Measurements from ENCODE around the gene PCAT6. TPM values are rescaled to one million over a fixed set of nuclear protein-coding genes. Genes with fewer than 3 reads are reported as not detected.

Gene PCAT6
- total and polyA plus RNA-seq, 4 experiments from 2014 or later: 1.0 TPM; not detected in 3

GRCh38 chr1:202834771-202835547 lies 24.2 kb downstream of the PCAT6 start:
- POLR2A ChIA-PET (ENCODE audit: partially characterized antibody): interaction anchor here (0.7 to 1.1 kb wide), 4 partner anchors 18 to 54 kb away, joined by 3 read pairs; partner anchors contain the start of genes KDM5B and RABIF
- Mint-ChIP-seq H3K27me3 (no peaks in the 10 kb centered on the region), H3K4me1 (peaks cover 24 to 40% (median 33%) of the 10 kb centered on the region in 4 donors), H3K9me3 (peaks cover 0 to 1% (median 0%) of the 10 kb centered on the region in 8 donors), H3K4me3 (peak overlapping the region in 7 of 8 donors; percentile 6 to 61 (median 51)), H3K36me3 (no peaks in the 10 kb centered on the region), H3K27ac (peak overlapping the region in 6 of 7 donors; percentile 47 to 89 (median 82))
- CTCF ChIA-PET (ENCODE audit: partially characterized antibody): interaction anchor here (0.8 kb wide), 1 partner anchor 15 kb away, joined by 3 read pairs; no protein-coding TSS in a partner anchor
- H3K4me1 ChIP-seq (ENCODE audit: insufficient read depth, low read length): peaks cover 35% of the 10 kb centered on the region
- H3K36me3 ChIP-seq (ENCODE audit: insufficient read depth, low read length): no peaks in the 10 kb centered on the region
- H3K27me3 ChIP-seq (ENCODE audit: insufficient read depth, low read length): no peaks in the 10 kb centered on the region
- H3K27ac ChIP-seq (ENCODE audit: low read depth, low read length): no peak overlapping the region
- H3K9me3 ChIP-seq (ENCODE audit: control insufficient read depth in 1 of 2, low read length in 2 of 2): no peaks in the 10 kb centered on the region
- no peak overlapping the region for H3K4me3 ChIP-seq (ENCODE audit: low read length in 2 of 2)
- intact Hi-C loops (cut with micrococcal nuclease): no loop called here
- no peak for DNase-seq

- peaks cover 24 to 40% (median 33%) of the 10 kb centered on the region in 4 donors for H3K4me1 Mint-ChIP-seq
- H3K4me3 Mint-ChIP-seq: peak overlapping the region in 7 of 8 donors; percentile 6 to 72 (median 59)
- H3K27ac Mint-ChIP-seq: peak overlapping the region; percentile 17 to 89 (median 75)
- Histone ChIP-seq H3K27me3 (ENCODE audit: insufficient read depth, low read length) (no peaks in the 10 kb centered on the region), H3K36me3 (ENCODE audit: insufficient read depth, low read length) (no peaks in the 10 kb centered on the region), H3K4me3 (ENCODE audit: low read length in 2 of 2) (no peak overlapping the region), H3K4me1 (ENCODE audit: insufficient read depth, low read length) (peaks cover 35% of the 10 kb centered on the region), H3K9me3 (ENCODE audit: control insufficient read depth in 1 of 2, low read length in 2 of 2) (no peaks in the 10 kb centered on the region), H3K27ac (ENCODE audit: low read depth, low read length) (no peak overlapping the region)
- H3K36me3 Mint-ChIP-seq: no peaks in the 10 kb centered on the region
- peaks cover 0 to 1% (median 0%) of the 10 kb centered on the region in 8 donors for H3K9me3 Mint-ChIP-seq
- intact Hi-C loops (cut with micrococcal nuclease): no loop called here
- ChIA-PET CTCF (ENCODE audit: partially characterized antibody) (interaction anchor here (0.8 to 1.3 kb wide), 3 partner anchors 14 to 204 kb away, joined by 3 to 4 read pairs (median 3); no protein-coding TSS in a partner anchor), POLR2A (ENCODE audit: partially characterized antibody) (interaction anchor here (0.9 to 1.9 kb wide), 5 partner anchors 17 to 172 kb away, joined by 3 to 5 read pairs (median 3); partner anchors contain the start of genes KDM5B, RABIF and TMEM183A)
- no peaks in the 10 kb centered on the region for H3K27me3 Mint-ChIP-seq
- DNase-seq: peak; percentile 29 to 57 (median 44)
These were observed 24.9 kb downstream of the PCAT6 start for GRCh38 chr1:202835548-202836072.

GRCh38 chr1:202836623-202837403 lies 26.1 kb downstream of the PCAT6 start:
- Histone ChIP-seq H3K4me3 (ENCODE audit: low read length in 2 of 2) (peak overlapping the region in 1 of 2 donors; percentile 7), H3K9me3 (ENCODE audit: control insufficient read depth in 1 of 2, low read length in 2 of 2) (no peaks in the 10 kb centered on the region), H3K27ac (ENCODE audit: low read depth, low read length) (no peak overlapping the region), H3K4me1 (ENCODE audit: insufficient read depth, low read length) (peaks cover 35% of the 10 kb centered on the region), H3K27me3 (ENCODE audit: insufficient read depth, low read length) (no peaks in the 10 kb centered on the region), H3K36me3 (ENCODE audit: insufficient read depth, low read length) (no peaks in the 10 kb centered on the region)
- Mint-ChIP-seq H3K36me3 (no peaks in the 10 kb centered on the region), H3K27me3 (no peaks in the 10 kb centered on the region), H3K4me3 (peak overlapping the region in 6 of 8 donors; percentile 52 to 78 (median 58)), H3K9me3 (peaks cover 0 to 1% (median 0%) of the 10 kb centered on the region in 8 donors), H3K27ac (peak overlapping the region in 6 of 7 donors; percentile 29 to 94 (median 68)), H3K4me1 (peaks cover 24 to 40% (median 33%) of the 10 kb centered on the region in 4 donors)
- intact Hi-C loops (cut with micrococcal nuclease): no loop called here
- ChIA-PET CTCF (ENCODE audit: partially characterized antibody) (interaction anchor here (1.3 kb wide), 1 partner anchor 107 kb away, joined by 4 read pairs; no protein-coding TSS in a partner anchor), POLR2A (ENCODE audit: partially characterized antibody) (interaction anchor here (0.9 to 1.9 kb wide), 3 partner anchors 29 to 170 kb away, joined by 3 to 5 read pairs (median 3); partner anchors contain the start of genes KDM5B, RABIF and TMEM183A)
- no peak for DNase-seq

GRCh38 chr1:202837746-202838262 lies 27.1 kb downstream of the PCAT6 start:
- no peak overlapping the region for H3K27ac ChIP-seq (ENCODE audit: low read depth, low read length)
- ChIA-PET CTCF (ENCODE audit: partially characterized antibody) (no interaction called here), POLR2A (ENCODE audit: partially characterized antibody) (no interaction called here)
- Mint-ChIP-seq H3K4me1 (peaks cover 24 to 40% (median 33%) of the 10 kb centered on the region in 4 donors), H3K27ac (peak overlapping the region in 1 of 7 donors; percentile 9), H3K9me3 (peaks cover 0 to 1% (median 0%) of the 10 kb centered on the region in 8 donors), H3K4me3 (peak overlapping the region in 3 of 8 donors; percentile 25 to 52 (median 33)), H3K36me3 (no peaks in the 10 kb centered on the region), H3K27me3 (no peaks in the 10 kb centered on the region)
- peaks cover 35% of the 10 kb centered on the region for H3K4me1 ChIP-seq (ENCODE audit: insufficient read depth, low read length)
- intact Hi-C loops (cut with micrococcal nuclease): no loop called here
- H3K36me3 ChIP-seq (ENCODE audit: insufficient read depth, low read length): no peaks in the 10 kb centered on the region
- no peak for DNase-seq
- no peaks in the 10 kb centered on the region for H3K27me3 ChIP-seq (ENCODE audit: insufficient read depth, low read length)
- H3K4me3 ChIP-seq (ENCODE audit: low read length in 2 of 2): no peak overlapping the region
- H3K9me3 ChIP-seq (ENCODE audit: control insufficient read depth in 1 of 2, low read length in 2 of 2): no peaks in the 10 kb centered on the region

GRCh38 chr1:202843081-202843480 lies 32.3 kb downstream of the PCAT6 start:
- no peaks in the 10 kb centered on the region for H3K9me3 ChIP-seq (ENCODE audit: control insufficient read depth in 1 of 2, low read length in 2 of 2)
- ChIA-PET CTCF (ENCODE audit: partially characterized antibody) (interaction anchor here (1.4 kb wide), 1 partner anchor 10 kb away, joined by 7 read pairs; no protein-coding TSS in a partner anchor), POLR2A (ENCODE audit: partially characterized antibody) (no interaction called here)
- no peaks in the 10 kb centered on the region for H3K36me3 ChIP-seq (ENCODE audit: insufficient read depth, low read length)
- Mint-ChIP-seq H3K27me3 (peaks cover 0 to 1% of the 10 kb centered on the region in 2 donors), H3K4me1 (peaks cover 0 to 2% (median under 1%) of the 10 kb centered on the region in 4 donors), H3K27ac (no peak overlapping the region), H3K9me3 (no peaks in the 10 kb centered on the region), H3K36me3 (no peaks in the 10 kb centered on the region), H3K4me3 (no peak overlapping the region)
- intact Hi-C loops (cut with micrococcal nuclease): no loop called here
- no peaks in the 10 kb centered on the region for H3K4me1 ChIP-seq (ENCODE audit: insufficient read depth, low read length)
- no peak for DNase-seq
- no peak overlapping the region for H3K4me3 ChIP-seq (ENCODE audit: low read length in 2 of 2)
- no peaks in the 10 kb centered on the region for H3K27me3 ChIP-seq (ENCODE audit: insufficient read depth, low read length)
- H3K27ac ChIP-seq (ENCODE audit: low read depth, low read length): no peak overlapping the region

GRCh38 chr1:202844259-202844658 lies 33.5 kb downstream of the PCAT6 start:
- CTCF ChIA-PET (ENCODE audit: partially characterized antibody): no interaction called here
- no peak overlapping the region for H3K4me3 ChIP-seq (ENCODE audit: low read length in 2 of 2)
- intact Hi-C loops (cut with micrococcal nuclease): no loop called here

More at GRCh38 chr1:202844259-202844658, 33.5 kb downstream of the PCAT6 start:
- POLR2A ChIA-PET (ENCODE audit: partially characterized antibody): no interaction called here
- Mint-ChIP-seq H3K4me3 (no peak overlapping the region), H3K27me3 (peaks cover 0 to 1% of the 10 kb centered on the region in 2 donors), H3K4me1 (no peaks in the 10 kb centered on the region), H3K27ac (no peak overlapping the region), H3K36me3 (no peaks in the 10 kb centered on the region), H3K9me3 (no peaks in the 10 kb centered on the region)
- H3K36me3 ChIP-seq (ENCODE audit: insufficient read depth, low read length): no peaks in the 10 kb centered on the region
- H3K27ac ChIP-seq (ENCODE audit: low read depth, low read length): no peak overlapping the region
- DNase-seq: no peak
- no peaks in the 10 kb centered on the region for H3K4me1 ChIP-seq (ENCODE audit: insufficient read depth, low read length)
- H3K27me3 ChIP-seq (ENCODE audit: insufficient read depth, low read length): no peaks in the 10 kb centered on the region
- H3K9me3 ChIP-seq (ENCODE audit: control insufficient read depth in 1 of 2, low read length in 2 of 2): no peaks in the 10 kb centered on the region

Data from CD4-positive, alpha-beta memory T cell (primary cell).